Suprapubic skin (tissue), 4 donors: Measurements from ENCODE around the gene MAPK14.

Source experiments
- CTCF ChIP-seq, 2 donors: fragments of 200-600 bp in 1 of 2; fragments of 450-650 bp in 1 of 2; sonication (generic) in 1 of 2; IDR thresholded peaks; one replicate each; pipeline ENCODE4 v1.5.1; 2016 to 2019; ENCODE audit warnings: antibody characterized with exemption in 2 of 2, mild to moderate bottlenecking in 1 of 2, moderate library complexity in 1 of 2
- EP300 ChIP-seq: sonication (generic); formaldehyde crosslinking; IDR thresholded peaks from one replicate; pipeline ENCODE4 v1.6.1; 2017; ENCODE audit warnings: antibody characterized with exemption
- POLR2A ChIP-seq, 2 donors: fragments of 450-650 bp; IDR thresholded peaks; one replicate each; pipeline ENCODE4 v1.6.1; 2017; ENCODE audit warnings: antibody characterized with exemption in 2 of 2, mild to moderate bottlenecking in 2 of 2, moderate library complexity in 2 of 2
- POLR2AphosphoS5 ChIP-seq, 3 donors: sonication (generic); formaldehyde crosslinking; IDR thresholded peaks; one replicate each; pipeline ENCODE4 v1.6.1; 2017; ENCODE audit warnings: antibody characterized with exemption in 3 of 3

GRCh38 chr6:36123270-36124139, 95.9 kb downstream of the MAPK14 start:
- TF ChIP-seq CTCF (IDR thresholded peaks at IDR 0.05), result peak; percentile 72 to 80
- TF ChIP-seq POLR2A (IDR thresholded peaks at IDR 0.05), result no peak
- TF ChIP-seq EP300, result no peak
- no peak for TF ChIP-seq POLR2AphosphoS5 (IDR thresholded peaks at IDR 0.05)
